Cardiac septum (tissue), 1 donor: ENCODE results near the gene FAM89A. TPM values are rescaled to one million over a fixed set of nuclear protein-coding genes. Genes with fewer than 3 reads are reported as not detected.
"Not testable (repeated sequence)": the region's sequence is repeated elsewhere in the genome, so short reads cannot be mapped to it uniquely, and the experiment has no call there.

Experiments
- DNase-seq: peaks from one replicate; pipeline ENCODE4 v3.0.0-alpha.2; 2020; ENCODE audit warnings: low spot score
- intact Hi-C: fragments of 100-400 bp; cut with DNase I; formaldehyde crosslinking; loops from one replicate; pipeline ENCODE4 v1.14.0; 2022
- total RNA-seq: library from RNA; stranded (reverse); fragmentation: NEBNext Ultra II Directional; extraction: Animal tissue kit (Norgen Biotek cat#: 25700); gene quantifications from one replicate; pipeline ENCODE4 v1.2.1, GENCODE V29; 2021
- donor health status: DM: no; HTN: no; CAD: no.

The FAM89A gene
- total RNA-seq, 1 donor from 2014 or later: 4.1 TPM

DNA sequence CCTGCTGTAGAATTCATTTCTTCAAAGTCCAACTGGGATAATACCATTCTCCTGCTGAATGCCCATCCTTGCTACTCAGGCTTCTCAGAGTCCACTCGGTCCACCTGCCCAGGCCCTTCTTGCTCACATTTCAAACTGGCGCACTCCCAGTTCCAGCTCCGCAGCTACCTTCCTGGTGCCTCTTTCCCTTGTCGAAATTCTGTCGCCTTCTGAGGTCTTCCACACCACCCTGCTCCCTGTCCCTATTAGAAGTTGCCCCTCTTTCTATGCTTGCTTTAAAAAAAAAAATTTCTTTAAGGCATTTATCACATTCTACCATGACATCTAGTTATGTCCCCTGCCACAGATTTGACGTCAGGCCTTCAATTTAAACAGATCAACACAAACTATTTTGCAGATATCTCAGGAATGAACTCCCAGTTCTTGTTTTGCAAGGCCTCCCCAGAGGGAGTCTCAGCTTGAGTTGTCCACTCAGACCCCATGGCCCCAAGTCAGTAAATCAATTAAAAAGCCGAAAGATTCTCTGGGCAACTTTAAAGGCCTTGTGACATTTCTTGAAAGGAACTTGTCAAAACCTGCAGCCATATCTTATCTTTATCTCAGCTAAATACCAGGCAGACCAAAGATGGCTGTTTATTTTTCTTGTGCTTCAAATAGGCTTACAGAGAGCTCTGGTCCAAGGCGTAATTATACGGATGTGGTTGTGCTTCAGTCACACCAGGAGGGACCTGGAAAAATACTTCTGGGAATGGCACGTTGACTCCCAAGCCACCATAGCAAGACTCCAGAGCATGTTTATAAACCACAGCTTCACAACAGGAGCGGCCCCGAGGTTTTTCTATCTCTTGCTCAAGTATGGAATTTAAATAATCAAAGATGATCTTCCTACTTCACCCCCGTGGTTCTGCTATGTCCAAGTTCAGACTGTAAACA, 2.2 kb downstream of the FAM89A start:
- intact Hi-C loops: no loop called here
- no peak for DNase-seq

DNA sequence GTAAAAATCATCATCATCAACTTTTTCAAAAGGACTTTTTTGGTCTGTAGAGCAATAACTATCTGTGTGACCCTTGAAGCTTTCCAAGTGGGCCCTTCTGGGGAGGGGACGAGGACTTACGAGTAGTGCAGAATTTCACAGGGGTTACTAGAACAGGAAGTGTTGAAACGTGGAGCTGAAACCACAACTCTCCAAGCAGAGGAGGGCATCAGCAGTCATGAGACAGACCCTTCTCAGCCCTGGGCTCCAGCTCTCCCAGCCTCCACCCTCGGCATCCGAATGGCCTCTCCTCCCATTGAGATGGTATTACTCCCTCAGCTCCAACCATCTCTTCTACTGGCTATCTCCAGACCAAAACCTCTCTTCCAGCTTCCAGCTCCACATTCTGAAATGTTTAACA, 3.6 kb downstream of the FAM89A start:
- intact Hi-C loops: no loop called here
- DNase-seq: no peak

DNA sequence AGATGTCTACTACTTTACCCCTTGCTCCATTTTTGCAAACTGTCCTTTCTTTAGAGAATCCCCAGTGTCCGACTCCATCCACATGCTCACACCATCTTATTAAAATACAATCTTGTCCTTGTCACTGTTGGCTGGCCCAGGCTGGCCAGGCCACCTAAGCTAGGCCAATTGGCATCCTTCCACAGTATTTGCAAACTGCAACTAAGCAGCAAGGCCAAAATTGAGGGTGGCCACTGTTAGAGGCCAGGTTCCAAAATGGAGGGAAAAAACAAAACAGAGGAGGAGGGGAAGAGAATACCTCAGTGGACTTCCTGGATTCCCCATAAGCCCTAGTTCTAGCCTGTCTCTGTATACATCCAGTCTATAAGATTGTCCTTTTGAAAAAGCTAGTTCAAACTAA, 4.3 kb downstream of the FAM89A start:
- intact Hi-C loops: no loop called here
- DNase-seq: no peak

DNA sequence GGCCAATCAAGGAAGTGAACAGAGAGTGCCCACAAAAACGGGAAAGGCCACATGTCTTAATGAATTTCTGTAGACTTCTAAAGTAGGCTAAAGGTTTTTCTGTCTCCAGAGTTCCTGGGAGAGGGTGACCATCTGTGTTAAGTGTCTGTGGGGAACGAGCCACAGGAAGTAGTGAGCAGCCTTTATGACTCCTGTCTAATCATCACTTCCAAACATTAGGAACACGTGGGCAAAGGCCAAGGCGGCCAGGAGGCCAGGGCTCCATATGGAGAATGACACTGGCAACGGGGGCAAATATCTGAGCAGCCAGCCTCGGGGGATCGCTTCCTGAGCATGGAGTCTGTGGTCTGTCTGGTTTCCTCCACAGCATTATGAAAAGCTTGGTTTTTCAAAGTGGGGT, 7.1 kb downstream of the FAM89A start:
- no peak for DNase-seq

DNA sequence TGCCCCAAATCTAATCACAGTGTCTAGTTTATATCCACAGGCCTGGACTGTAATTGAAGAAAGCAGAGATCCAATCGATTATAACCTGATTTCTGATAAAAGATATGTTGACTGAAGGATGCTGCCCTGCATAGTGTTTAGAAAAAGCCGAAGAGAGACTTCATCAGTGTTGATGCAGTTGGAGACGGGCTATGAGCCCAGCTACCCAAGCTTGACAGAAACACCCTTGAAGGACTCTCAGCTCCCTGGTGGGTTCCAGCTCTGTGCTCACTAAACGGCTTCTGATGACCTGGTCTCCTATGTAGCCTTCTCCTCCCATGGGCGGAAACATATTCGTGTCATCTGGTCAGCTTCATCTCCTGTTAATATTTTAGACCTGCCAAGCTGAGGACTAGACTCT, 10.2 kb downstream of the FAM89A start:
- intact Hi-C loops: no loop called here
- no peak for DNase-seq

More for the DNA sequence above, 7.1 kb downstream of the FAM89A start:
- intact Hi-C loops: no loop called here

DNA sequence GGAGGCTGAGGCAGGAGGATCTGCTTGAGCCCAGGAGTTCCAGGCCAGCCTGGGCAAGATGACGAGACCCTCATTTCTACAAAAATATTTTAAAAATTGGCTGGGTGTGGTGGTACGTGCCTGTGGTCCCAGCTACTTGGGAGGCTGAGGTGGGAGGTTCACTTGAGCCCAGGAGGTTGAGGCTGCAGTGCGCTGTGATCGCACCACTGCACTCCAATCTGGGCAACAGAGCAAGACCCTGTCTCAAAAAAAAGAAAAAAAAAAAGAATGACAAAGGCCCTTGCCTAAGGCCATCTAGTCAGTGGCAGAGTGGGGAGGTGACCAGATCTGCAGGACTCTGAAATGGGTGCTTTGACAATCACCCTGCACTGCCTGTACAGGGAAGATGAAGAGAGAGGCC, 10.8 kb downstream of the FAM89A start:
- intact Hi-C loops, DNase-seq: not testable (repeated sequence)

DNA sequence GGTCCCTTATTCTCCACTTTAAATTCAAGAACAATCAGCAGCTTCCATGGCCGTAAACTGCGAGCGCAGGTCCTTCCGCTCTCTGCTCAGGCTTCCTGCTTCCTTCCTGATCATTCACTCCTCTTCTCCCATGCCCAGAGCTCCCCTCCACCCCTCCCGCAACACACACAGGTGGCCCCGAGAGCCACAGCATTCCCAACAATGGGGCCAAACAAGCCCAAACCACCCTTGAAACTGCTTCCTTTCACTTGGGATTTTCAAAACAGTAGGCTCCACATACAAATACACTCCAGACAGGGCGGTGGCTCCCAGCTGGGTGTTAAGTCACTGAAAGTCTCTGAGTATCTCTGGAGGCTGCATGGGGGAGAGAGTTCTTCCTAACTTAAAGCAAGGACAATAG, 11.4 kb downstream of the FAM89A start:
- intact Hi-C loops: no loop called here
- DNase-seq: no peak

DNA sequence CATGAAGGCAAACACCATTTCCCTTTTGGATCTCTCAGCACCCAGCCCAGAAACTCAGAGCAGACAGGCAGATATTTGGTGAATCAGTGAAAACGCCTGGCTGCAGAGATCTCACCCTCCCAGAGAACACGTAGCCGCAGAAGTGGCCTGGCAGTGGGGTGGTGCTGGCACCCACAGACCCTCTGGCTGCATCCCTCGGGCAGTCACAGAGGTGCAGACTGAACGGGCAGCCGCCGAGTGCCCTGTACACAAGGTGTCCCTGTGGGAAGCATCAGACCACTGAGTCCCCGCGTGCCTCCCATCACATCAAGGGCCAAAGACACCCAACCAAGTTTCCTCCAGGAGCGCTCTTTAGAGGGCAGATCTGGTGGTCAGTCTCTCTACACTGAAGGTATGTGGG, 12.1 kb downstream of the FAM89A start:
- no peak for DNase-seq
- intact Hi-C loops: no loop called here

DNA sequence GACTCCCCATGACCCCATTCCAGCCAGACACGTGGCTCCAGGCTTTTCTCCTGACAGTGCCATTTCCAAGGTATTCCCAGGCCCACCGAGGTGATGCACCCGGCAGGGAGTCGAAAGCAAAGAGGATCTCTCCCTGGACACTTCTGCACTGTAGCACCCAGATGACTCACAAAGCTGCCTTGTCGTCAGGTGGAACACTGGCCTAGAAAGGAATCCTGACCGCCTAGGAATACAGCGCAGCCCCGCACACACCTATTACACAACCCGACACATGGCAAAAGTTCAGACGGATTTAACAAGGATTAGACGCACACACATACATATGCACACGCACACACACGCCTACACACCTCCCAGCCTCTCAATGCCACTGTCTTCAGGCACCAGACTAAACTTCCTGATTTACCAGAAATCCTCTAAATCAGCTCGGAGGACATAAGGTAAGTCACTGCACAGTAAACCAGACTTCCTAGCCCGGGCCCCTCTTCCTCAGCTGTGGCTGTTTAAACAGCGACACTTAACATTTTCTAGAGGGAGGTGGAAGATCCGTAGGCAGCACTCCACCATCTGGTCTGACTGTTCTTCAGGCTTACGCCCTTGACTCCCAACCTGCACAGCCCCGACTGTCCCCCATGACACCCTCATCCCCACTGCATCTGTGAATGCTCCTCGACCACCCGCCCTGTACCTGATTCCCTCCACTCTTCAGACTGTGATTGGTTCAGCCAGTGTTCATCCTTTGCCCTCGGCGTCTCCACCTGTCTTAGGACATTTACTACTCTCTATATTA, 12.7 kb downstream of the FAM89A start:
- intact Hi-C loops: no loop called here
- DNase-seq: no peak

DNA sequence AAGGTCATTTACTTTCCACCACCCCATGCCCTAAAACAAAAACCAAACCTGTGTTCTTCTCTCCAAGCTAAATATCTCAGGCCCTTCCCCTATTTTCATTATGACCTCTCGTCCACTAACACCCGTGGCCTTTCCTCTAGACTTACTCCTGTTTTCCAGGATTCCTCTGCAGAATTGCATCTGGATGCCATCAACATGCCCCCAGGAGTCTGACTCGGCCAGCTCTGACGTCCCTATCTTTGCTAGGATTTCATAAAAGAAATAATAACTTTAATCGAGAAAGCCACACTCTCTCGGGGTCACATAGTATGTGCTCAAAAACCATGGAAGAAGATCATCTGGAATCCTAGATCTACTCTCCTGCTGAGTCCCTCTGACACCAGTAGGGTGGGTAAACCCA, 13.5 kb downstream of the FAM89A start:
- DNase-seq: no peak
- intact Hi-C loops: no loop called here

DNA sequence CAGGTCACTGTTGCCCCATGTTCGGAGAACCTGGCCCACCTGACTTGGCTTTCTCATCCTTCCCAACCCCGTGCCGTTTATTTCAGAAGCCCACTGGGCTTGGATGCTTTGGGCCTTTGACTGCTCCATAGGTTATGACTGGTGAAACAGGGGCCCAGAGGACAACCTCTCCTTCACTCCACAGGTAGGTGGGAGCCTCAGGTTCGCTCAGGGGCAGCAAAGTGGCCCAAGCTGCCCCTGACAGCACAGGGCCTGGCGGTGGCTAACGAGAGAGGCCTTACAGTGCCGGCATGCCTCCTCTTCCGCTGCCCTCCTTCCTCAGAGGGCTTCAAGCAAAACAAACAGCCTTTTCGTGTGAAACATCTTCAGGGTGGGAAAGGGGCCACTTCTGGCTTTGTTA, 16.9 kb downstream of the FAM89A start:
- intact Hi-C loops: no loop called here

DNA sequence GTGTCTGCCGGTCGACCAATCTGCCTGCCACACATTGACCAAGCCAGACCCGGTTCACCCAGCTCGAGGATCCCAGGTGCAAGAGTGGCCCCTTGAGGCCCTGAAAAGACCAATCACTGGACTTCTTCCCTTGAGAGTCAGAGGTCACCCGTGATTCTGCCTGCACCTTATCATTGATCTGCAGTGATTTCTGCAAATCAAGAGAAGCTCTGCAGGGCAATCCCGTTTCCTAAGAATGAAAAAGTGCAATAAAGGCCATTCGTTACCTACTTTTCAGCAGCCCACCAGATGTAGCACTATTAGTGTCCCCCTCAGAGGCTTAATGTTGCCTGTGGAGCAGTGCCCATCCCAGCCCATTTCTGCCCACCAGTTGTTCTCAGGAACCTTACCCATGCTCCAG, 17.5 kb downstream of the FAM89A start:
- DNase-seq, intact Hi-C loops: not testable (repeated sequence)

More for the DNA sequence above, 16.9 kb downstream of the FAM89A start:
- no peak for DNase-seq

DNA sequence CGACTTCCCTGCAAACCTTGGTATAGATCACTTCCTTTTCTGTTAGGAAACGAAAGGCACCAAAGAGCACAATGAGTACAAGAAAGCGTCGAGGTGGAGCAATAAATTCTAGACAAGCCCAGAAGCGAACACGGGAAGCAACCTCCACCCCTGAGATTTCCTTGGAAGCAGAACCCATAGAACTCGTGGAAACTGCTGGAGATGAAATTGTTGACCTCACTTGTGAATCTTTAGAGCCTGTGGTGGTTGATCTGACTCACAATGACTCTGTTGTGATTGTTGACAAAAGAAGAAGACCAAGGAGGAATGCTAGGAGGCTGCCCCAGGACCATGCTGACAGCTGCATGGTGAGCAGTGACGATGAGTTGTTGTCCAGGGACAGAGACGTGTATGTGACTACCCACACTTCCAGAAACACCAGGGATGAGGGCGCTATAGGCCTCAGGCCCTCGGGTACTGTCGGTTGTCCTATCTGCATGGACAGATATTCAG, 18.5 kb downstream of the FAM89A start:
- no peak for DNase-seq
- intact Hi-C loops: no loop called here

DNA sequence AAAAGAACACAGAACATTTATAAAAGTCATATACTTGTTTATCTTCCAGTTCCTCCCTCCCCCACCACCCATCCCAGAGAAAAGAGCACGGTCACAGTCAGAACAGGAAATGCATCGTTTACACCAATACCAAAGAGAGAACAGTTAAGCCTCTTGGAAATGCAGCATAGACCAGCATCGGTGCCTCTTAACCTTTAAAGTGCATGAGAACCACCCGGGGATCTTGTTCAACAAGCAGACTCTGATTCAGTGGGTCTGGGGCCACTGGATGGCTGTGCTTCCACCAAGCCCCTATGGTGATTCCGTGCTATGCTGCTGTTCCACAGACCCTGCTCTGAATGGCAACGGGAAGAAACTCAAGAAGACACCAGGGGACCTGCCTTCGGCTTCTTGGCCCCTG, 19.2 kb downstream of the FAM89A start:
- DNase-seq: no peak
- intact Hi-C loops: no loop called here

DNA sequence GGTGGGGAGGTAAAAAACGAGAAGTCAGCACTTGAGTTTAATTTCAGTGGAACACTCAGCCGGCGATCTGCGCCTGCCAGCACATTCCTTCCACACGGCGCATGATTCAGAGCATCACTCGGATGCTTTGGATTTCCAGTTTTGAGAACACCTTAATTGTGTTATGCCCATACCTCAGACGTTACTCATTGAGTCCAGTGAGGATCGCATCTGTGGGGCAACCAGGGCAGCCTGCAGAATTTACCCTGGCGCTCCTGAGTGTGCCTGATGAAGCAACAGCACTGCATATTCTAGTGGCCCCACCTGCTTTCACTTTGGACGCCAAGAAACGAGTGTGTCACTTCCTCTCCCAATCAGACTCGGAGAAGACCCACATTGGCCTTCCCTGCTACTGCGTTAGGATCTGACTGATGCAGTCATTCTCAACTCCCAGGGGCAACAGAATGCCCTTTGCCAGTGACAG, 19.9 kb downstream of the FAM89A start:
- intact Hi-C loops: no loop called here
- DNase-seq: no peak

DNA sequence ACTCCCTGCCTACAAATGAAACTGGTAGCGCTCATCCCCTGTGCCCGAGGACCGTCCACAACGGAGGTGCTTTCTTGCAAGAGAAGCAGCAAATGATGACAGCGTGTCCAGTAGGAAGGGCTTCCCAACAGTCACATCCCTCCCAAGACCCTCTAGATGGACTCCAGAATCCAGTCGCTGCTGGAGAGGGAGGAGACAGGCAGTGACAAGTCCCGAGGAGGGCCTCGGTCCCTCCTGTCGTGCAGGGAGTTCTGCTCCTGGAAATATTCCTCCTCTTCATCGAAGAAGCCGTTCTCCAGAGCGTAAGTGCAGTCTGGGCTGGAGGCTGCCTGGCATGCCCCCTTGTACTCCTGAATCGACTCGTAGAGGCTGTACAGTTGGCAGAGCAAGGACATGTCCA, 20.3 kb downstream of the FAM89A start:
- DNase-seq: no peak
- intact Hi-C loops: no loop called here

DNA sequence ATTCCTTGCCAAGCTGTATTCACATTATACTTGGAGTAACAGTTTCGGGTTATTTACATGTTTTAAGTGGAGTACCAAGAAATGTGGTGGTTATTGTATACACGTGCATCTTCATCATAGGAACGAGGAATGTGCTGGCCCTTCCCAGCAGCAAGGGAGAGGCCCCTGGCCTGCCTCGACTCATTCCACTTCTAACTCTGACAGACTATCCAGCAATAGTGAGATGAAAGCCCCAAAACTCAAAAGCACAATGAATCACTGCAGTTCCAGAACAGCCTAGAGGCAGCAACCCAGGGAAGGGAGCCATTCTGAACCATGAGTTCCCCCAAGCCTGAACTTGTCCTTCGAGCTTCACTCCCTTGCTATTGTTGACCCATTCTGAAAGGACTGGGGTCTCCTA, 23.1 kb downstream of the FAM89A start:
- intact Hi-C loops: no loop called here
- DNase-seq: no peak

DNA sequence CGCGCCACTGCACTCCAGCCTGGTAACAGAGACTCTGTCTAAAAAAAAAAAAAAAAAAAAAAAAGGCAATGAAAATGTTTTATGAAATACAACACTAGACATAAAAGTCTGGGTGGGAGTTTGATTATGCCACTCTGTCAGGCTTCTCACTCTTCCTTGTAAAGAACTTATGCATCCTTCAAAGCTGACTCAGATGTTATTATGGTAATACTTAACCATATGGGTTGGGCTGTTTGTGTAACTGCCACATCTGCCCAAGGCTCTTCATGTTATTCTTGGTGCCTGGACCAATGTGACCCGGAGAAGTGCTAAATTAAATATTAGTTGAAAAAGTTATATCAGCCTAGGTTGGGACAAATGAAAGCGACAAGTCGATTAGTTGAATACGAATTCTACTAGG, 23.8 kb downstream of the FAM89A start:
- intact Hi-C loops: no loop called here
- DNase-seq: no peak

DNA sequence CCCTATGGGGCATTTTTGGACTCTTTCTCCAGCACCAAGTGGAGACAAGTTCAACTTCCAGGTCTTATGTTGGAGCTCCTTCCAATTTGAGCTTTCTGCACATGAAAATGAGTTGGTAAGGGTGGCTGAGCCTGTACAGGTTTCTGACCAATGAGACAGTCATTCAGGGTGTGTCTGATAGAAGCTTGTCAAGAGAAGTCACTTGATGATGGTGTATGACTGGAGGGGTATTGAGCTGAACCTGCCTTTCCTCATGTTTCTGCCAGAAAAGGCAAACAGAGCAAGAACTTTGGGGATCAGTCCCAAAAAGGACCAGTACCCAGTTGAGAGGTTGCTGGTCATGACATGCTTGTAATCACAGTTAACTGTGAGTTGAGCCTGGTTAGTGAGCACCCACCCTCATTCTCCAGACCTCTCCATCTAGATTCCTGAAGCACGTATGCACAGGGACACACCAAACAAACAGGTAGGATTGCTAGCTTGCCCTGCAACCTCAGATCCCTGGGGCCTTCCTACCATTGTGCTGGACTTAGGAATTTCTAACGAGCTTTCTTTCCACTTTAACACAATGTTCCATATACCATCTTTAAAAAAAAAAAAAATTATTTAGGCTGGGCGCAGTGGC, 26.6 kb downstream of the FAM89A start:
- DNase-seq: no peak
- intact Hi-C loops: no loop called here

DNA sequence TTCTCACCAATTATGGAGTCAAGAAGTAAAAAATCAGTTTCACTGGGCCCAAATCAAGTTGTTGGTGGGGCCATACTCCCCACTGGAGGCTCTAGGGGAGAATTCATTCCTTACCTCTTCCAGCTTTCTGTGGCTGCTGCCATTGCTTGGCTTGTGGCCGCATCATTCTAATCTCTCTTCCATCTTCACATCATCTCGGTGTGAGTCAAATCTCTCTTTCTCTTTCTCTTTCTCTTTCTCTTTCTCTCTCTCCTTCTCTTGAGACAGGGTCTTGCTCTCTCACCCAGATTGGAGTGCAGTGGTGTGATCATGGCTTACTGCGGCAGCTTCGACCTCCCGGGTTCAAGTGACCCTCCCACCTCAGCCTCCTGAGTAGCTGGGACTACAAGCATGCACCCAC, 28.1 kb downstream of the FAM89A start:
- intact Hi-C loops: no loop called here

More for the DNA sequence above, 28.1 kb downstream of the FAM89A start:
- DNase-seq: no peak
